ENCODE measurements around the gene TGFBR3.

TGFBR3 gene

GRCh38 chr1:91925644-91926435 is 39.9 kb upstream of the TGFBR3 start:
- Histone ChIP-seq H3K4me1 (ENCODE audit: insufficient read depth, low read length, severe bottlenecking) (no peaks in the 10 kb centered on the region), H3K9me3 (ENCODE audit: low read length) (no peaks in the 10 kb centered on the region), H3K9ac (ENCODE audit: low read length) (no peak overlapping the region), H3K79me2 (ENCODE audit: insufficient read depth, low read length) (no peaks in the 10 kb centered on the region), H3K4me2 (ENCODE audit: low read length) (no peak overlapping the region), H3K9me2 (ENCODE audit: low read depth, low read length) (no peaks in the 10 kb centered on the region), H3K4me3 (ENCODE audit: low read depth, low read length, poor library complexity, severe bottlenecking) (no peak overlapping the region), H4K20me1 (ENCODE audit: insufficient read depth, low read length) (no peaks in the 10 kb centered on the region), H2AFZ (ENCODE audit: low read length) (no peak overlapping the region), H3K27me3 (ENCODE audit: insufficient read depth, low read length) (no peaks in the 10 kb centered on the region), H3K36me3 (ENCODE audit: insufficient read depth, low read length) (no peaks in the 10 kb centered on the region), H3F3A (ENCODE audit: insufficient read depth, low read length) (no peaks in the 10 kb centered on the region), H3K27ac (ENCODE audit: low read depth, low read length, poor library complexity, severe bottlenecking) (no peak overlapping the region)
- no peak for TF ChIP-seq EZH2 (IDR thresholded peaks at IDR 0.05; ENCODE audit: borderline replicate concordance, low read length)
- TF ChIP-seq CTCF (IDR thresholded peaks at IDR 0.05; ENCODE audit: low read length): no peak

- Histone ChIP-seq H3K4me3 (ENCODE audit: low read depth, low read length, poor library complexity, severe bottlenecking) (no peak overlapping the region), H3K27me3 (ENCODE audit: insufficient read depth, low read length) (no peaks in the 10 kb centered on the region), H3F3A (ENCODE audit: insufficient read depth, low read length) (no peaks in the 10 kb centered on the region), H3K4me2 (ENCODE audit: low read length) (no peak overlapping the region), H3K27ac (ENCODE audit: low read depth, low read length, poor library complexity, severe bottlenecking) (no peak overlapping the region), H3K9me3 (ENCODE audit: low read length) (no peaks in the 10 kb centered on the region), H3K36me3 (ENCODE audit: insufficient read depth, low read length) (no peaks in the 10 kb centered on the region), H2AFZ (ENCODE audit: low read length) (no peak overlapping the region), H3K4me1 (ENCODE audit: insufficient read depth, low read length, severe bottlenecking) (no peaks in the 10 kb centered on the region), H4K20me1 (ENCODE audit: insufficient read depth, low read length) (no peaks in the 10 kb centered on the region), H3K79me2 (ENCODE audit: insufficient read depth, low read length) (no peaks in the 10 kb centered on the region), H3K9me2 (ENCODE audit: low read depth, low read length) (no peaks in the 10 kb centered on the region), H3K9ac (ENCODE audit: low read length) (no peak overlapping the region)
- TF ChIP-seq CTCF (IDR thresholded peaks at IDR 0.05; ENCODE audit: low read length): no peak
- TF ChIP-seq EZH2 (IDR thresholded peaks at IDR 0.05; ENCODE audit: borderline replicate concordance, low read length): no peak
These were observed 38.2 kb upstream of the TGFBR3 start for GRCh38 chr1:91924146-91924545.

GRCh38 chr1:91919962-91920361 is 34.0 kb upstream of the TGFBR3 start:
- Histone ChIP-seq H3K4me3 (ENCODE audit: low read depth, low read length, poor library complexity, severe bottlenecking) (no peak overlapping the region), H3K79me2 (ENCODE audit: insufficient read depth, low read length) (no peaks in the 10 kb centered on the region), H3K4me2 (ENCODE audit: low read length) (no peak overlapping the region), H3K27me3 (ENCODE audit: insufficient read depth, low read length) (no peaks in the 10 kb centered on the region), H3K9me2 (ENCODE audit: low read depth, low read length) (no peaks in the 10 kb centered on the region), H3F3A (ENCODE audit: insufficient read depth, low read length) (no peaks in the 10 kb centered on the region), H3K9ac (ENCODE audit: low read length) (no peak overlapping the region), H3K36me3 (ENCODE audit: insufficient read depth, low read length) (no peaks in the 10 kb centered on the region), H3K9me3 (ENCODE audit: low read length) (no peaks in the 10 kb centered on the region), H4K20me1 (ENCODE audit: insufficient read depth, low read length) (no peaks in the 10 kb centered on the region), H2AFZ (ENCODE audit: low read length) (no peak overlapping the region), H3K4me1 (ENCODE audit: insufficient read depth, low read length, severe bottlenecking) (no peaks in the 10 kb centered on the region), H3K27ac (ENCODE audit: low read depth, low read length, poor library complexity, severe bottlenecking) (no peak overlapping the region)
- TF ChIP-seq CTCF (IDR thresholded peaks at IDR 0.05; ENCODE audit: low read length): no peak
- no peak for TF ChIP-seq EZH2 (IDR thresholded peaks at IDR 0.05; ENCODE audit: borderline replicate concordance, low read length)
